Astrocyte (in vitro differentiated cells and primary cell): ENCODE results near the gene HNF4A. TPM values are rescaled to one million over a fixed set of nuclear protein-coding genes. Genes with fewer than 3 reads are reported as not detected.

Experiments
- DNase-seq: peaks from one replicate; pipeline ENCODE4 v3.0.0-alpha.2; 2010; ENCODE audit warnings: low read depth
- FAIRE-seq: peaks from 2 replicates; lab custom pipeline; 2011; peaks lifted over from hg19 to GRCh38; lab: Jason Lieb, UNC
- H2AFZ ChIP-seq: 2 replicates; pipeline ENCODE4 v1.6.0; 2012; ENCODE audit warnings: low read depth, low read length, inconsistent platforms
- H3K27ac ChIP-seq: 2 replicates; pipeline ENCODE4 v1.5.1; 2011; ENCODE audit warnings: low read depth, low read length, inconsistent platforms
- H3K27me3 ChIP-seq: 2 replicates; pipeline ENCODE4 v1.6.0; 2011; ENCODE audit warnings: low read length, inconsistent platforms; ENCODE audit not compliant: insufficient read depth
- H3K36me3 ChIP-seq: 2 replicates; pipeline ENCODE4 v1.5.1; 2011; ENCODE audit warnings: low read length, inconsistent platforms; ENCODE audit not compliant: insufficient read depth
- H3K4me1 ChIP-seq: 2 replicates; pipeline ENCODE4 v1.5.1; 2011; ENCODE audit warnings: low read length, inconsistent platforms; ENCODE audit not compliant: insufficient read depth
- H3K4me2 ChIP-seq: 2 replicates; pipeline ENCODE4 v1.6.0; 2012; ENCODE audit warnings: low read length, inconsistent platforms
- H3K4me3 ChIP-seq: 2 replicates; pipeline ENCODE4 v1.5.1; 2011; ENCODE audit warnings: low read depth, mild to moderate bottlenecking, low read length, inconsistent platforms; ENCODE audit not compliant: insufficient read depth
- H3K79me2 ChIP-seq: 2 replicates; pipeline ENCODE4 v1.6.0; 2012; ENCODE audit warnings: mild to moderate bottlenecking, low read length, inconsistent platforms; ENCODE audit not compliant: insufficient read depth
- H3K9ac ChIP-seq: 2 replicates; pipeline ENCODE4 v1.6.0; 2012; ENCODE audit warnings: mild to moderate bottlenecking, low read length, inconsistent platforms
- H3K9me3 ChIP-seq: 2 replicates; pipeline ENCODE4 v1.5.1; 2012; ENCODE audit warnings: low read depth, mild to moderate bottlenecking, low read length, inconsistent platforms; ENCODE audit not compliant: insufficient read depth
- H4K20me1 ChIP-seq: 2 replicates; pipeline ENCODE4 v1.6.0; 2012; ENCODE audit warnings: low read length, inconsistent platforms; ENCODE audit not compliant: insufficient read depth
- H3K27ac Mint-ChIP-seq: one replicate; pipeline ENCODE4 v1.8.0; 2021; ENCODE audit warnings: mild to moderate bottlenecking, mixed read lengths; ENCODE audit not compliant: unreplicated experiment
- H3K27me3 Mint-ChIP-seq: one replicate; pipeline ENCODE4 v1.8.0; 2021; ENCODE audit warnings: low read depth, mixed read lengths; ENCODE audit not compliant: unreplicated experiment
- H3K36me3 Mint-ChIP-seq: one replicate; pipeline ENCODE4 v1.8.0; 2021; ENCODE audit warnings: low read depth, mixed read lengths; ENCODE audit not compliant: unreplicated experiment
- H3K4me1 Mint-ChIP-seq: one replicate; pipeline ENCODE4 v1.8.0; 2021; ENCODE audit warnings: low read depth, mixed read lengths; ENCODE audit not compliant: unreplicated experiment
- H3K4me3 Mint-ChIP-seq: one replicate; pipeline ENCODE4 v1.8.0; 2021; ENCODE audit warnings: mild to moderate bottlenecking, moderate library complexity, mixed read lengths; ENCODE audit not compliant: unreplicated experiment
- H3K9me3 Mint-ChIP-seq: one replicate; pipeline ENCODE4 v1.8.0; 2021; ENCODE audit warnings: mild to moderate bottlenecking, mixed read lengths; ENCODE audit not compliant: unreplicated experiment
- CTCF ChIP-seq: IDR thresholded peaks from 2 replicates; pipeline ENCODE4 v1.5.1; 2011; ENCODE audit warnings: low read depth, mild to moderate bottlenecking, inconsistent platforms, low read length, moderate library complexity; ENCODE audit not compliant: insufficient read depth
- EZH2 ChIP-seq: IDR thresholded peaks from 2 replicates; pipeline ENCODE4 v1.6.1; 2012; ENCODE audit warnings: mild to moderate bottlenecking, low read length, inconsistent platforms; ENCODE audit not compliant: insufficient read depth
- total RNA-seq: library from RNA; stranded (reverse); gene quantifications from 2 replicates; pipeline ENCODE4 v1.2.1, GENCODE V29; 2021

The HNF4A gene
- total RNA-seq, 1 donor from 2014 or later = not detected

GRCh38 chr20:44400671-44400969, 45.1 kb downstream of the HNF4A start:
- no peak overlapping the region for H3K27ac Mint-ChIP-seq
- H2AFZ ChIP-seq = no peak overlapping the region

GRCh38 chr20:44400970-44401769, 45.7 kb downstream of the HNF4A start:
- Histone ChIP-seq H3K9me3 (no peaks in the 10 kb centered on the region), H3K9ac (no peak overlapping the region), H2AFZ (no peak overlapping the region), H4K20me1 (no peaks in the 10 kb centered on the region), H3K79me2 (no peaks in the 10 kb centered on the region), H3K27ac (no peak overlapping the region), H3K4me3 (no peak overlapping the region), H3K4me1 (no peaks in the 10 kb centered on the region), H3K4me2 (no peak overlapping the region), H3K36me3 (no peaks in the 10 kb centered on the region), H3K27me3 (peaks cover 8% of the 10 kb centered on the region)
- Mint-ChIP-seq H3K9me3 (no peaks in the 10 kb centered on the region), H3K27ac (no peak overlapping the region), H3K4me3 (no peak overlapping the region), H3K27me3 (peaks cover 46% of the 10 kb centered on the region), H3K4me1 (no peaks in the 10 kb centered on the region), H3K36me3 (no peaks in the 10 kb centered on the region)
- TF ChIP-seq CTCF = no peak
- DNase-seq (no peak), FAIRE-seq (no peak)

More at GRCh38 chr20:44400671-44400969, 45.1 kb downstream of the HNF4A start:
- no peak overlapping the region for H3K27ac ChIP-seq
- Mint-ChIP-seq H3K4me3 (no peak overlapping the region), H3K27me3 (peaks cover 47% of the 10 kb centered on the region), H3K4me1 (no peaks in the 10 kb centered on the region), H3K36me3 (no peaks in the 10 kb centered on the region), H3K9me3 (no peaks in the 10 kb centered on the region)
- H4K20me1 ChIP-seq = no peaks in the 10 kb centered on the region
- no peaks in the 10 kb centered on the region for H3K79me2 ChIP-seq
- H3K4me1 ChIP-seq = no peaks in the 10 kb centered on the region
- no peak overlapping the region for H3K4me3 ChIP-seq
- no peak overlapping the region for H3K9ac ChIP-seq
- H3K27me3 ChIP-seq = peaks cover 8% of the 10 kb centered on the region
- no peak overlapping the region for H3K4me2 ChIP-seq
- H3K36me3 ChIP-seq = no peaks in the 10 kb centered on the region
- no peaks in the 10 kb centered on the region for H3K9me3 ChIP-seq
- DNase-seq (no peak), FAIRE-seq (no peak)
- TF ChIP-seq EZH2 (no peak), CTCF (no peak)

GRCh38 chr20:44401770-44402390, 46.4 kb downstream of the HNF4A start:
- H3K4me3 ChIP-seq = no peak overlapping the region

More at GRCh38 chr20:44401770-44402390, 46.4 kb downstream of the HNF4A start:
- Histone ChIP-seq H2AFZ (no peak overlapping the region), H3K9me3 (no peaks in the 10 kb centered on the region), H3K27me3 (peaks cover 8% of the 10 kb centered on the region), H3K4me1 (no peaks in the 10 kb centered on the region), H3K4me2 (no peak overlapping the region), H4K20me1 (no peaks in the 10 kb centered on the region), H3K79me2 (no peaks in the 10 kb centered on the region), H3K9ac (no peak overlapping the region), H3K36me3 (no peaks in the 10 kb centered on the region), H3K27ac (no peak overlapping the region)
- no peak for DNase-seq
- Mint-ChIP-seq H3K4me1 (no peaks in the 10 kb centered on the region), H3K4me3 (no peak overlapping the region), H3K27ac (no peak overlapping the region), H3K36me3 (no peaks in the 10 kb centered on the region), H3K27me3 (peaks cover 44% of the 10 kb centered on the region), H3K9me3 (no peaks in the 10 kb centered on the region)
- TF ChIP-seq CTCF (no peak), EZH2 (no peak)
- FAIRE-seq = no peak
